HG03025 (cell line): ENCODE results near the gene CPED1.
"Not testable (repeated sequence)": the region's sequence is repeated elsewhere in the genome, so short reads cannot be mapped to it uniquely, and the experiment has no call there.

ENCODE experiments used
- ATAC-seq: cut with Tn5 transposase; IDR thresholded peaks from one replicate; pipeline ENCODE4 v1.9.1; 2021; ENCODE audit warnings: mild to moderate bottlenecking, moderate library complexity; ENCODE audit not compliant: unreplicated experiment, low FRiP score

CPED1 gene

DNA sequence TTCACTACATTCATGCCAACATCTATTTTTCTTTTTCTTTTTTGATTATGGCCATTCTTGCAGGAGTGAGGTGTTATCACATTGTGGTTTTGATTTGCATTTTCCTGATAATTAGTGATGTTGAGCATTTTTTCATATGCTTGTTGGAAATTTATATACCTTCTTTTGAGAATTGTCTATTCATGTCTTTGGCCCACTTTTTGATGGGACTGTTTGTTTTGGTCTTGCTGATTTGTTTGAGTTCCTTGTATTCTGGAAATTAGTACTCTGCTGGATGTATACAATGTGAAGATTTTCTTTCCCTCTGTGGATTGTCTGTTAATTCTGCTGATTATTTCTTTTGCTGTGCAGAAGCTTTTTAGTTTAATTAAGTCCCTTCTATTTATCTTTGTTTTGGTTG lies 48.3 kb downstream of the CPED1 start:
- ATAC-seq, result not testable (repeated sequence)

DNA sequence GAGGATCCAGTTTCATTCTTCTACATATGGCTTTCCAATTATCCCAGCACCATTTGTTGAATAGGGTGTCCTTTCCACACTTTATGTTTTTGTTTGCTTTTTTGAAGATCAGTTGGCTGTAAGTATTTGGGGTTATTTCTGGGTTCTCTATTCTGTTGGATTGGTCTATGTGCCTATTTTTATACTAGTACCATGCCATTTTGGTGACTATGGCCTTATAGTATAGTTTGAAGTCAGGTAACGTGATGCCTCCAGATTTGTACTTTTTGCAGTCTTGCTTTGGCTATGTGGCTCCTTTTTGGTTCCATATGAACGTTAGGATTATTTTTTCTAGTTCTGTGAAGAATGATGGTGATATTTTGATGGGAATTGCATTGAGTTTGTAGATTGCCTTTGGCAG lies 48.8 kb downstream of the CPED1 start:
- not testable (repeated sequence) for ATAC-seq

DNA sequence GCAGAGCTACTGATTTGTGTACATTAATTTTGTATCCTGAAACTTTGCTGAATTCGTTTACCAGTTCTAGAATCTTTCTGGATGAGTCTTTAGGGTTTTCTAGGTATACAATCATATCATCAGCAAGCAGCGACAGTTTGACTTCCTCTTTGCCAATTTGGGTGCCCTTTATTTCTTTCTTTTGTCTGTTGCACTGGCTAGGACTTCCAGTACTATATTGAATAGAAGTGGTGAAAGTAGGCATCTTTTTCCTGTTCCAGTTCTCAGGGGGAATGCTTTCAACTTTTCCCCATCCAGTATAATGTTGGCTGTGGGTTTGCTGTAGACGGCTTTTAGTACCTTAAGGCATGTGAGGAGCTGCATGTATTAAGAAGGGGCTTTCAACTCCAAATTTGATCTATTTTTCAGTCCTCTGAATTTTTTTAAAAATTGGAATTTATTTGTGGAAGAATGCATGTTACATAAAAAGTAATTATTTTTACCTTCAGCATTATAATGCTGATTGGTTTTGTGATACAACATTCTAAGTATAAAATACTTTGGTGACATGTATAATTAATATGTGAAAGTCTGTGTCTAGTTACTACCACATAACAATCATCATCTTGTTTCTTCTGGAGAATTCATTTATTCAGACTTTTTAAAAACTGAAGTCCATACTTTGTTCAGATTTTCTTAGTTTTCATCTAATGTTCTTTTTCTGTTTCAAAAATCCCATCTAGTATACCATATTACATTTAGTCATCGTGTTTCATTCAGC lies 49.6 kb downstream of the CPED1 start:
- no peak for ATAC-seq

DNA sequence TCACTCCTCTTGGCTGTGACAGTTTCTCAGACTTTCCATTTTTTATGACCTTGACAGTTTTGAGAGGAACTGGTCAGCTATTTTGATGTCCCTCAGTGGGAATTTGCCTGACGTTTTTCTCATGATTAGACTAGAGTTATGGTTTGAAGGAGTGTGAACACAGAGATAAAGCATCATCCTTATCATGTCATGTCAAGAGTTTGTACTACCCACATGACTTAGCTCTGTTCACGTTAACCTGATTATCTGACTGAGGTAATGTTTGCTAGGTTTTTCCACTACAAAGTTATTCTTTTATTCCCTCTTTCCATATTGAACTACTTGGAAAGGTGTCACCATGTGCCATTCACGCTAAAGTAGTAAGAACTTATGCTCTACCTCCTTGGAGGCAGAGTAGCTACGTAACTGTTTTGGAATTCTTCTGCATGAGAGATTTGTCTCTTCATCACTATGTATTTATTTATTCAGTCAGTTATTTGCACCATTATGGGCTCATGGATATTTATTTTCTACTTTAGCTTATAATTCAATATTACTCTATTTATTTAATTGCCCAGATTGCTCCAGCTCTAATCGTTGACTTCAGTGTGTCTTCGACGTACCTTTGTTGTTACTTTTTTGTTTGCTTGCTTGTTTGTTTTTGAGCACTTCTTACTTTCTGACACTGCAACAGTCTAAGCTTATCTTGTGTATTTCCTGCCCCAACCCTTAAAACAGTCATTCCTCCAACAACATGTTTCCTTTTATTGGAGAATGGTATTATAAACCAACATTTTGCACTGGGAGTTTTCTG lies 50.4 kb downstream of the CPED1 start:
- ATAC-seq, result no peak

DNA sequence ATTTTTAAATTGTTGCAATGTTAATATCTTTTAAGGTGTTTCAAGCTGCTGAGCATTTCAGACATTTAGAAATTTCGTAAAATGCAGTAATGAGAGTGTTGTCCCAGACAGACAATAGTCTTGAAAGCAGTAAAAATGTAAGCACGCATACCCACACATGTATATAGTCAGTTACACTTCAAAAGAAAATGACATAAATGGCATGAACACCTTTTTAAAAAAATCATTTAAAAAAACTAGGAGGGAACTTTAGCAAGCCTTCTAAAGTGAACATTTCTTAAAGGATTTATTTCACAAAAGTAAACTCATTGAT lies 51.0 kb downstream of the CPED1 start:
- no peak for ATAC-seq

DNA sequence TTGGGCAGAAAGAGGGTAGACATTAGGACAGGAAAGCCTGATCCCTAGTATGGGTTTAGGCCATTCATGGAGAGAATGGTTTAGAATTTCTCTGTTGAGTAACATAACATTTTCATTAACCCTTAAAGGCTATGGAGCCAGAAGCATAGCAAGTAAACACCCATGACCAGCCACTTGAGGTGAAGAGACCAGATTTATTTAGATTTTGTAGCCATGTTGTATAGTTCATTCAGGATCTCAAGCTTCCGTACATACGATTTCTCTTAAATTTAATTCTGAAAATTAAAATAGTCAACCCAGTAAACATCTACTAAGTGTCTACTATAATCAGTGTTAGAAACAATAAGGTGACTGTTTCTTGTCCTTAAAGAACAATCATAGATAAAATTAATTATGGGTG lies 51.5 kb downstream of the CPED1 start:
- ATAC-seq, result no peak

DNA sequence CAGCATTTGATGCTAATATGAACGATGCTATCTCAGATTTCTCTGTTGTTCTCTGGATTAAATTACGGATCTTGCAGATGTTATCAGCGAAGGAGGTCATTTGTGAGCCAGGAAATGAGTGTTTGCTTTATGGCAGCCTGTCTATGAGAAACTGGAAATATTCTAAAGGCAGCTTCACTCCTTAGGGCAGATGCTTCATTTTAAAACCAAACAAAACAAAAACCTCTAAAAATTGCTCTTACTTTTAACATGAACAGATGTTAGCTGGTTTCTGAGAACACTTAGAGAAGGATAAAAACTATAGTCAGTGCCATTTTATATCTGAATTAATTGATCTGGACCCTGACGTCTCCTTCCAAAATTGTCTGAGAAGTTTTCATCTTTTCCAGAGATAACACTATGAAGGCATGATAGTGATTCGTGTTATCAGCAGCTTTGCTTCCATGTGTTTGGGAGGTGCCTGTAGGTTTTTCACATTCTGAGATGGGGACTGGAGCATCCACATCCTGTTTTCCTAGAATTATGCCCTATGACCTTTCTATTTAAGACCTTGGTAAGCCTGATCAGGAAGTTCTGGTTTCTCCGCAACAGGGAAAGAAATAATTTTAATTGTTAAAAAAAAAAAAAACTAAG lies 53.1 kb downstream of the CPED1 start:
- no peak for ATAC-seq

DNA sequence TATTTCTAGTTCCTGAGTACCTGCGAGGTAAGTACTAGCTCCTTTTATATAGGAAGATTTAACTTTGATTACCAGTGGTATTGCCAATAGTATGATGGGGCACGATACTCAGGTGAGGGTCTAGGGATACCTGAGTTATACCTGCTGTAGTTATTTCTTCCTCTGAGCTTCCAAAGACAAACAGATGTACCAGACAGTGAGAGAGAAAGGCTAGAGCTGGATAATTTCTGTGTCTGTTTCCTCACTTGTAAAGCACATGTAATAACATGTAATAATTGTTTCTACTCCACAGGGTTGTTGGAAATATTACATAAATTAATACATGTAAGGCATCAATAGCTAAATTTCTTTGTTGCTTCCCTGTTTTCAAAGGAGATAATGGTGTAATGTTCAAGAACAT lies 53.7 kb downstream of the CPED1 start:
- no peak for ATAC-seq

DNA sequence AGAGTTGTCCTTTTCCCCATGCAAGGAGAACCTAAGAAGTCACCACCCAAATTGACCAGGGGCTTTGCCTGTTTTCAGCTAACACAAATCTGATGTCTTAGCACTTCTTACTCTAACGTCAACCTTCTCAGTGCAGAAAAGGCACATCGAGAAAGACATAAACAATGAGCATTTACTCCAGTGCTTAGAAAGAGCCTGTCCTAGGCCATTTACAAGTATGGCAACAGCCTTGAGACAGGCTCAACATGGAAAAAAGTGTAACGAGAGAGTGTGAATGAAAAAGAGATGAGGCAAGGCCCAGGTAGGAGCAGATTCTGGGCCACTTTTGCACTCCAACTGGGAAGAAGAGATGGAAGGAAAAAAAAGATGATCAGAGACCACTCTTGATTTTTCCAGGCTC lies 54.4 kb downstream of the CPED1 start:
- no peak for ATAC-seq

DNA sequence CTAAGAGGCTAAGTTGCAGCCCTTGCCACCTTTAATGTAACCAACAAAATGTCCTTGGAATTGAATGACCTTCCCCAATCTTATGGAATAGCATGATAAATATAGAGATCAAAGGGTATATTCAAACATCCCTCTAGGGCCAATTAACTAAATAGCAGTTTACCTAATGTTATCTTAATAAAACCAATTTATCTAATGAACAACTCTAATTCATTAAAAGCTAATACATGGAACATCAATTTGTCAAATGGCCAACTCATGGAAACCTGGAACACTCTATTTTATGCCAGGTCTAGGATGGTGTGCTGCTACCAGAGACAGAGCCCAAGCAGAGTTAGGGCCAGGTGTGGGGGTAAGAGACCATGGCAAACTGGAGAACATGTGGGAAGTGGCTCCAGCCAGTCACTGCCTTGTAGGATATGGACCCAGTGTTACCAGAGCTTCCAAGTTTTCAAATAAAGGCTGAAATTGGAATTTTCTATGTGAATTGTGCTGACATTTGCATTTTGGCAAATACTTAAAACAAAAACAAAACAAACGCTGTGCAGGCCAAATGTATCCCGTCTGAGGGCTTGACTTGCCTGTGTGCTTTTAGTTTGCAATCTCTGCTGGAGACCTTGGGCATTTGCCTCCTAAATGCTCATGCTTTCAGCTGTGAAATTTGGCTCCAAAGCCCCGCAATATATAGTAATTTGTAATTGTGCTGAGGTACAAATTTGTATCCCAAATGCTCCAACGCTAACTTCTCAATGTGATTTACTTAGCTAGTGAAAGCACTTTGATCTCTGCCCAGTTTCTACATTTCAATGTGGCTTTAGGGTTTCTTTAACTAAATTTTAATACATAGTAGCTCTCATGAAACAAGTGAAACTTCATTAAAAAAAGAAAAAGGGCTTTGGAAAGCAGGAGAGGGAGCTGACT lies 55.1 kb downstream of the CPED1 start:
- no peak for ATAC-seq

DNA sequence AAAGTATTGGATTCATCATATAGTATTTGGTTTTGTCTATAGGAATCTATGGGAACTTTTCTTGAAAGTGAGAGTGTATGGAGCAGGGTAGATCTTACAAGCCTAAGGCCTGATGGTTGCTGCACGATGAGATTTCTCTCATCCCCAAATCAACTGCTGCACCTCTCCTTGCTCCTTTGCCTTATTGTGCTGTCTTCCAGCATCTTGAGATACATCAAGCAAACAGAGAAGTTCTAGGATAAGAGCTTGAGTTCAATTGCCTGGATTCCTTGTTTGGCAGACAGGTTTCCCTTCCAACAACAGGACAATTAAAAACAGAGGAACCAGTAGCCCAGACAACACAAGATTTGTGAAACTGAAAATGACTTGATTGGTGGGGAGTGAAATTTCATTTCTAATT lies 56.6 kb downstream of the CPED1 start:
- ATAC-seq, result no peak

DNA sequence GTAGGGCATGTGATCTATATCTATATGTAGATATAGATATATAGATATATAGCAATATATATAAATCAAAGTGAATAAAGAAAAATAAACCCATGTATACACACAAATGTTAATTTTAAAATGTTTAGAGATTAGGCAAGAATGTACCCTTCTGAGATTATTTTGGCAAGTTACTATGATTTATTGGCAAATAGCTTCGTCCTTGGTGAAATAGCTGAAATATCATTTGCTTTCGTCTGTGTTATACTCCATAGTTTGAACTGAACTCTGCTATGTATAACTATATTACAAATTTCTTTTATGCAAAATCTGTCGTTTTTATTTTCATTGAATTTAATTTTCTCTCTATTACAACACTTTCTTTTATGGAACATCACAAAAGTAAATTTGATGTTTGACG lies 57.5 kb downstream of the CPED1 start:
- no peak for ATAC-seq

DNA sequence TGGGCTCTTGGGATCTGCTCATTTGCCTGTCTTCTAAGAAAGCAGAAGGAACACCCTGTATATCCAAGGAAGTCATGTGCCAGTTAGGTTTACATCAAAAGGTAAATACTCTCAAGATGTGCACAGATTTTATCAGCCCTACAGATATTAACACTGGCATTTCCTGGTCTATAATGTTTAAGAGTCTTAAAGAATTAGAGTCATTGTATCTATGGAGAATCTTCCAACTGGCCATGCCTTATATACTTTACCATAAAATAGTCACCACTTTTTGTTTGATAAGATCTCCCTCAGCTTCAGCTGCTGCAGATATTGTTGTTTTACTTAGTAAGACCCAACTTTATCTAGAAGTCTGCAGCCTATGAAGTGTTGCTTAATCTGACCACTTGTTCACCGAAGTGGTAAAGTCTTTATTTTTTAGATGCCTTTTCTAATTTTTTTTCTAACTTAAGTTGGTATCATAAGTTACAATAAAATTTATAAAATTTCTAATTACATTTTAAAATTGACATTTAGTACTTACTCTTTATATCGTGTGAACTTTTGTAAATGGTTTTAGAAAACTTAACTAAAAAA lies 58.5 kb downstream of the CPED1 start:
- no peak for ATAC-seq

DNA sequence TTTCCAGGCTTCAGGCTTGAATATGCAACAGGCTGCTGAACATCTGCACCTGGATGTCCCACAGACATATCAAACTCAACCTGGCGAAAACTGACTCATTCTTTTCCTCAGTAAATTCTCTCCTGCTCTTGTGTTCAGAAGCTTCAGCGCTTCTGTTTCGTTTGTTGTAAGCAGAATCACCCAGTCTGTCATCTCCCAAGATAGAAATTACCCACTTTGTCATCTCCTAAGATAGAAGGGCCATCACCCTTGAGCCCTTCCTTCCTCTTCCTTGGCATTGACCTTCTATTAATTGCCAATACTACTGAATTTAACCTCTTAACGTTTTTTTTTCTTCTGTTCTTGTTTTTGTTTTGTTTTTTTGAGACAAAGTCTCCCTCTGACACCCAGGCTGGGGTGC lies 59.7 kb downstream of the CPED1 start:
- ATAC-seq, result no peak

DNA sequence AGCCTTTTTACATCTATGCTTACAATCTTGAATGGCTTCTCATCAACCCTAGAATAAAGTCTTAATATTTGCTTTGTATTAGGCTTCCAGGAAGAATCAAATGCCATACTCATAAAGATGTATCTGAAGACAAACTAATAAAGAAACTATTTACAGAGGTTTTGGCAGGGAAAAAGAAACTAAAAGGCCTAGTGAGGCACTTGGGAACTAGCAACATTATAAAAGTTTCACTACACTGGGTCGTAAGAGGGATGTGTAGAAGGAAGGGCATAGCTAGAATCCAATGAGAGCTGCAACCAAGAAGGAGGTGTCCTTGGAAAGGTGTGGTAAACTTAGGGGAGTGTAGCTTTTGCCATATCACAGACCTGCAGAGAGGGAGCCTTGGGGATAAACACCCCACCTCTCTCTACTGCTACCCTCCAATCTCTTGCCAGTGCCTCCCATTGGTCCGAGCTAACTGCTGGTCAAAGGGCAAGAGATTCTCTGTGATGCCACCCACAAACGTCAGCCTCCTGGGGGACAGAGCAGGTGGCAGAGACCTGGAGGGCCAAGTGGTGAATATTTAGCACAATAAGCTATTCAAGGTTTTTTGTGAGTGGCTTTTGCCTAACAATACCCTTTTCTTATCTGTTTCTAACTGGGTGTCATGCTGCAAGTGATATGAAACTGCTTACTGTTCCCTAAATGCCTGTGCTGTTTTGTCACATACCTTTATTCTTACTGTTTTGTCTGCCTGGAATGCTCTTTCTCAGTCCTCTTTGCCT lies 60.7 kb downstream of the CPED1 start:
- no peak for ATAC-seq

DNA sequence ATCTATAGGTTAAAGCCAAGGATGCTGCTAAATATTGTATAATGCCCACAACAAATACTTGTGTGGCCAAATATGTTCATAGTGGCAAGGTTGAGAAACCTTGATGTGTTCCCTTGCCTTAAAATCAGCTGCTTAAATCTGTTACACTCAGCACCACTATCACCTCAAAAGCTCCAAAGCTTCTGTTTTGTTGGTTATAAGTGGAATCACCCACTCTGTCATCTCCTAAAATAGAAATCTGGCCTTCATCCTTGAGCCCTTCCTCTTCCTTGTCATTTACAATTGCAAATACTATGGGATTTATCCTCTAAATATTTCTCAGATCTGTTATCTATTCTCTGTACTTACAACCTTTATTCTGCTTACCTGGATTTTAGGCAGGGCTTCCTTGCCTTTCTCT lies 61.4 kb downstream of the CPED1 start:
- no peak for ATAC-seq

DNA sequence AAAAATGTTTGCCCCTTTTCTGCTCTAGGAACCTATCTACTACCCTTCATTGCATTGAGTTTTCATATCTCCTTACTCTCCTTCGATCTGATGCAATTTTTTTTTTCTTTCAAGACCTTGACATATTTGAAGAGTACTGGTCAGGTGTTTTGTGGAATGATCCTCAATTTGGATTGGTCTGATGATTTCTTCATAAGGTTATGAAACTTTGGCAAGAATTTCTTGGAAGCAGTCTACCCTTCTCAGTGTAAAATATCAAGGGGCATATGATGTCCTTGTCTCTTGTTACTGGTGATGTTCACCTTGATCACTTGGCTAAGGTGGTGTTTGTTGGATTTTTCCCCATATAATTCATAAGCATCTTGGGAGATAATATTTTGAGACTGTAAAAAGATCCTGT lies 64.7 kb downstream of the CPED1 start:
- ATAC-seq, result no peak

DNA sequence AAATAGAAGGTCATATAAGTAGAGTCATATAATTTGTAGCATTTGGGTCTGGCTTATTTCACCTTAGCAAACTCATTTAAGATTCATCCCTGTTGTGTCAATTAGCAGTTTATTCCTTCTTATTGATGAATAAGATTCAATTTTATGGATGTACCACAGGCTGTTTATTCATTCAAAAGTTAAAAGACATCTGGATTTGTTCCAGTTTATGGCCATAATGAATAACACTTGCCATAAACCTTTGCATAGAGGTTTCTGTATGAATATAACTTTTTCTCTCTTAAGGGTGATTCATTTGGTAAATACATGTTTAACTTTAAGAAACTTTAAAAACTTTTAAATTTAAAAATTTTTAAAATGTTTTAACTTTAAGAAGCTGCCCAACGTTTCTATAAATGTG lies 66.4 kb downstream of the CPED1 start:
- ATAC-seq, result no peak

DNA sequence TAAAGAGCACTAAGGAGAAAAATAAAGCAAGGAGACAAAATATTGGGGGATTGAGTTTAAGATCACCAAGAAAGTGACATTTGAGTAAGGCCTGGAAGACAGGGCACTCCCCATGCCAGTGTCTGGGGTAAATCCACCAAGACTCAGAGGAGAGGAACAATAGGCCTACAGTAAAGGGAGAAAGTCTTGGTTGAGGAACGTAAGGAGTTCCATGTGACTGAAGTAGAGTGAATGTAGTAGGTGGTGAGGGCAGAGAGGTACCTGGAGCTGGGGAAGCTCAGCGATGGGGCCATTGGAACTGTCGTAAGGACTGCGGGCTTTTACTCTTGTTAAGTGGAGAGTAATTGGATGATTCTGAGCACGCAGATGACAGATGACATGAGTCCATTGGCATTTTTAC lies 69.4 kb downstream of the CPED1 start:
- ATAC-seq, result no peak

DNA sequence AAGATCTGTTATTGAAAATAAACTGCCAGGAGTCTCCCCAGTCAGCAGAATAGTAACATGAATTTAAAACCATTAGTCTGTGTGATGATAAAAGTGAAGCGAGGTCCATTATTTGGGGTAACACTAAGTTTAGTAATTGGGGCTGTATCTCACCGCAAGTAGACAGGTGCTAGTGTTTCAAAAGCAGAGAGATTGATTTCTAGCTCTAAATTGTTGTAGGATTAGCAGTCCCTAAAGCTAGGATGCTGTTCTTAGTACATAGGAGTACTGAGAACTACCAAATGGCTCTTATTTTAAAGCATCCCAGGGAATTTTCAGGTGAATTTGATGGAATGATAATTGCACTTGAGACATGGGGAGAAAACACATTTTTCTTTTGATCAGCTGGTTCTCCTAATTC lies 70.5 kb downstream of the CPED1 start:
- ATAC-seq, result no peak
